HG03432 (cell line): Measurements from ENCODE around the gene KCNMA1.

ENCODE experiments used
- ATAC-seq: cut with Tn5 transposase; IDR thresholded peaks from one replicate; pipeline ENCODE4 v1.9.1; 2021; ENCODE audit warnings: mild to moderate bottlenecking, moderate library complexity; ENCODE audit not compliant: unreplicated experiment

KCNMA1 gene

DNA sequence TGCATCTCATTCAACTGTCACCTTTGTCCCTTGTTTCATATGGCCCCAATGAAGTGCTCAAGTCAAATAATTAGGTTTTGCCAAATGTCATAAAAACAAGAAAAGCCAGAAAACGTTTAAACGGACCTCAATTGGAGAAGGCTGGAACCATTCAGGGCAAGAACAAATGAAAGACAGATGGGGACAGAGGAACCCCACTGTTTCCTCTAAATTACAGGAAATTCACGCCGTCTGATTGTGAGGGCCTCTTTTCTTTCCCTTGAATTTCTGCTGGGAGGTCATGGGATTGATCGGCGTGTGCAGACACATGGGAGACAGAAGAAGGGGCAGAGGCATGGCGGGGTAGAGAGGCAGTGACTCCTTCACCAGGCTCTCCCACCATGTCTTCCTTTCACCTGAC lies 656.4 kb downstream of the KCNMA1 start:
- ATAC-seq: no peak

DNA sequence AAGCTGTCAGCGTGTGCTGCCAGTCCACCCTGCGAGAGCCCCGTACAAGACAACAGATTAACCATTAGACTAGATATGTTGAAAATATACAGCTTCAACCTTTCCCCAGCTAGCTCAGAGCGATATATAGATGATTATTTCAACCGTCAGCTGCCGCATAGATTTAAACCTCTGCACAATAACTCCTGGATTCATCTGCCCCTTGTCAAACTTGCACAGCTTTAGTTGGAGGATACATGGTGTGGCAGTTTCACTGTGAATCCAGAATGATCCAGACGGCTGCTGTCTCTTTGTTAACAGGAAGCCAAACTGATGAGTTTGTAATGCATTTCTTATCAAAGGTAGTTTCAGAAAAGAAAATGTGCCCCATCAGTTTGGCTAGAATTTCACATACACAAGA lies 659.7 kb downstream of the KCNMA1 start:
- no peak for ATAC-seq

DNA sequence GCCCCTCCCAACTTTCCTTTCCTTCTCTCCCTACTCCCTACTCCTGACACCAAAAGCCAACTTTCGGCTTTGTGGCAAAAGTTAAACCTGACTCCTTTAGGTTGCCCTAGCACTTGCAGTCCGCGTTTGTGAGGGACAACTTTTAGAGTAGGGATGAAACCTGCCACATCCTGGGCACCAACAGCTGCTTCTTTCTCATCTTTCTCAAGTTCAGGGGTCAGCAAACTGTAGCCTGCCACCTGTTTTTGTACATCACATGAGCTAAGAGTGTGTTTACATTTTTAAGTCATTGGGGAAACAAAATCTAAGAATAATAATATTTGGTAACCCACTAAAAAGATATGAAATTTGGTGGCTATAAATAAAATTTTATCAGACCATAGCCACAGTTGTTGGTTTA lies 660.6 kb downstream of the KCNMA1 start:
- no peak for ATAC-seq

DNA sequence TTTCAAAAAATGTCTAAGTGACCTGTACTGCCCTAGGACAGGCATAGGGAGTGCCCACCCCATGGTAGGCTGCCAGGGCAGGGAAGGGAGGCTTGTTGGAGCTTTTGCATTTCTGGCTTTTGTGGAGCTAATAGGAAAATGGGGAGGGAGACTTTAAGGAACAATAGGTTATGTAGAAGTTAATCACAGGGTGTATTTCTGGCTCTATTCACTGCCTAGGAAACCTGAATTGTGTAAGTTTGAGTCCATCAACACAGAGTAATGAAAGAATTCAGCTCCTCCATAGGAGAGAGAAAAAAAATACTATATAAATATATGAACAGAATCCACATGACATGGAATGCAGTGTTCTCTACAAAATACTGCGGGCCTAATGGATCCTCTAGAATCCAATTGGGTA lies 661.5 kb downstream of the KCNMA1 start:
- no peak for ATAC-seq

DNA sequence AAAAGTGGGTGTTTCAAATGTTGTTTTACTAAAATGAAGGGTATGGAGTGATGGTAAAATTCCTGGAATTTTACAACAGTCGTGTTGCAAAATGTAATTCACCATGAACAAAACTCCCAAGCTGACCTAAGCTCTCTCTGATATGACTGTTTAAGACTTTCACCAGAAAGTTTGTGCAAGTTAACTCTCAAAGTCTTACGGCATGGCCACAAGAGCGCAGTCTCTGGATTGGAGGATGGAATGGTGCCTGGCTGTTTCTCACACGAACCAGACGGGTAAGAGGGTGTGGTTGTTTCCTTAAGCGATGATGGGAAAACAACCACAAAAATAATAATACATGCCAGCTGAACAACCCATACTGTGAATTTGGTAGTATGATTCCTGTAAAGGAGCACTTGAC lies 662.5 kb downstream of the KCNMA1 start:
- no peak for ATAC-seq

DNA sequence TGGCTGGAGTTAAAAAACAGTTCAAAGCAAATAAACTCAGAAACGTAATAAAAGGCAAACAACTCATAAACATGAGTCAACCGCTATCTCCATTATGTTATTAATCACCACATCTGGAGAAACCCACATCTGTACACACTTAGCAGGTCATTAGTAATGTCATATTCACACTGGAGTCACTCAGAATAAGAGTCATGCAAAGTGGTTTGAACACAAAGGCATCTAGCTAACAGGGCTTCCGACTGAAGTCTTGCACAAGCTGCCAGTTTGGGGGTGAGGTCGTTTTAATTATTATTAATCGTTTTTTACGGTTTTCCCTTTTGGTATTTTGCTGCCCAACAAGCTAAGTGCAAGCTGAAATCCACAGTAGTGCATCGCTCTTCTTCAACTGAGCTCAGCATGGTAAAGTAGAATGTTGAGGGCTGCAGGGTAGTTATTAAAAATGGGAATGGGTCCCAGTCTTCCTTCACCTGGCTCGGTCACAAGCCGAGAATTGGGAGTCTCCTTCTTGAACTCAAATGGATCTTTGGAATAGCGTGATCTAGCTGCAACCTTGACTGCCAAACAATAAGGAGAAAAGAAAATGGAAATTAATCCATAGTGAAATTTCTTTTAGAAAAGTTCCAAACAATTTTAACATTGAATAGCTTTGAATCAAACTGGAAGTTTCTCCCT lies 663.5 kb downstream of the KCNMA1 start:
- ATAC-seq: no peak

DNA sequence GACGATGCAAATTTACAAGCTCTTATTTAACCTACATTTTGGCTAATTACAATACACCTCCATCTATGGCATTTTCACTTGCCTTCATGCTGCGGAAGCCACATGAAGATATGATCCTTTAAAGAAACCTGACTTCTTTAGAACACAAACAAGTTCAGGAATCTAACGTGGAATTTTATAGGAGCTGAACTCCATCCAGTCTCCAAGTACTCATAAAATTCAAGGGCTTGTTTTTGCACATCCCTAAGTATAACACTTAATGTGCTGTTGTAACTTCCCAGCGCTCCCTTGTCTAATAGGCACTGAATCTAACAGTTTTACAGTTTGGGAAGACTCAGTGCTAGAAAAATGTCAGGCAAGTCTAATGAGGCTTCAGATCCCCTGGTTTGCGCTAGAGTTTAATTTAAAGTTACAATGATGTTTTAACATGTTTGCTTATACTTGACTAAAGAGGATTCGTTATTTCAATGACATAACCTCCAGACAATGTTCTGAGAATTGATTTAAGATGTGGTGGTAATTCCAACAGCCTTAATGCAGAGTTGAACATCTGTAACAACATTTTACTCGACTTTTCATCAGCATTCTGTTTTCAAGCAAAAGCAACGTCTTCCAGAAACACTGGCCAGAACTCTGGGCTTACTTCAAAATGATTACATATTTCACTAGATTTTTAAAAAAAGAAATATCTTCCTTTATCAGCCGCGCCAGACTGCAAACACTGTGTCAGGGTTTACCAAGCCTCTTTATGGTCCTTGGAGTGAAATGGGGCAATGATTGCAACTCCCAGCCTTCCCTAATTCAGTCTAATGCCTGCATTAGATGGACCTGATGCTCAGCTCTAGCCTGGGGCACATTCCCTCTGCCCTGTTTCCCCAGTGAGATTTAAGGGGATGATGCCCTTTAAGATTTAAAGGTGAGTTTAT lies 664.3 kb downstream of the KCNMA1 start:
- no peak for ATAC-seq

DNA sequence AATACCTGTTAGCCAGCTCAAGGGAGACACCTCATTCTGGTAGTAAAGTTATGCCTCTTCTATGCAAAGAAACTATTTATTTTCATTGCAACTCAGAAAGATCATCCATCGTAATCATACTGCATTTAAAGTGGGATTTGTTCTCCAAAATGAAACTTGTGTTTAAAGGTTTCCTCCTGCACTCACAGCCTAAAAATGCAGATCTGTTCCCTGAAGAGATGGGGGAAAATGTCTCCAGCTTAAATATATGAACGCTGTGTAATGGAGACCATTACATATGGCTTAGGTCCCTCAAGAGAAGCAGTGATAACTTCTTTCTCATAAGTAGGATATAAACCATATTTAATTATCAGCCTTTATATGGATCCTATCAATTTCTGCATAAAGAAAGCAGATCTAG lies 665.1 kb downstream of the KCNMA1 start:
- no peak for ATAC-seq

DNA sequence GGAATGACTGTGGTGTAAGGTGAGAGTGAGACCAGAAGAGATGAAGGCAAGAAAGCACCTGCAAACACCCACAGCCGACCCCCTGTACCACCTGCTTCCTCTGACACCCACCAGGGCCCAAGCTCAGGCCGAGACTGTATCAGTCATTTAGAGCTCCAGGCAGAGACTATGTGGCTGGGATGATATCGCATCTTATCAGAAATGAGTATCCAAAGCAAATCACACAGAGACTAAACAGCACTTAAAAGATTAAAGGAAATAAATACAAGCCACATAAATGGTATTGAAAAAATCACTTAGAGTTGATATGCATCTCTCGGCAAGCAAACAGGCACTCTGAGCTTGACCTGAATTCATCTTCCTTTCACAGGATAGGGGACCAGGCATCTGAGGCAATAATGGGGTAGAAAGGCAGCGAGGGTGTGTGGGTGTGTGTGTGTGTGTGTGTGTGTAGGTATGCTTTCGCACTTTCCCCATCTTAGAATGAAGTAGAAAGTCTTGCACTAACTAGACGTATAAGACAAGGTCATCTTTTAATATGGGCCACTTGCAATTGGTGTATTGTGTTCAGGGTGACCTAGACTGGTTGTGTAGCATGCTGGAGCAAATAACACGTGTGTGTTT lies 665.9 kb downstream of the KCNMA1 start:
- no peak for ATAC-seq

DNA sequence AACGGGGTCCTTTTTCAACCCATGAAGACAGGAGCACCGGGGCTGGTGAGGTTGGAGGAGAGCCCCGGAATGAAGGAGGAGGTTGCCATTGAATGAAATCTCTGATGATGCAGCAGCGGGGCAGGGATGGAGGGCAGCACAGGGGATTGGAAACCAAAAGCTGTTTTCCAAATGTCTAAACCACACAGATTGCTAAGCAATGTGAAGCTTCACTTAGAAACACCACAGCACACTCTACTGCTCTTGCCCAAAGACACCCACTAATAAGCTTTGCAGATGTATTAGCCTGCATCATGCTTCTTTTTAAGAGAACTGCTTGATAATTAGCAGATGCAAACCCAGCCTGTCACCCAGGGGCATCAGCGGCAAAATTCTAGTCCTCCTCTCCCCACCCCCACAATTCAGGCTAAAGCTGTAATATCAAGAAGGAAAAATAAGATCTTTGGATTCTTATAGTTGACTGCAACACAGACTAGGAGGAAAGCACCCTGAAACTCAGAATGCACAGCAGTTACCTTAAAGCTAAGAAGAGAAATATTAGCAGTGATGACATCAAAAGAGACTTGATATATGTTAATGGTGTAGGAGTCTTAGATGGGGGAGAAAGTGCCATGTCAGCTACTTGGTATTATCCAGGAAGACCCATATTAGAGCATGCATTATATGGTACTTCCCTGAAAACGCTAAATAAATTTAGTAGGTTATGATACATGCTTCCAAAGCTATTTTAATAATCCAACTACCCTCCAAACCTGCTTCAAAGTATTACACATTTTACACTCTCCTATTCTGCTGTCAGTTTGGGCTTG lies 666.7 kb downstream of the KCNMA1 start:
- no peak for ATAC-seq

DNA sequence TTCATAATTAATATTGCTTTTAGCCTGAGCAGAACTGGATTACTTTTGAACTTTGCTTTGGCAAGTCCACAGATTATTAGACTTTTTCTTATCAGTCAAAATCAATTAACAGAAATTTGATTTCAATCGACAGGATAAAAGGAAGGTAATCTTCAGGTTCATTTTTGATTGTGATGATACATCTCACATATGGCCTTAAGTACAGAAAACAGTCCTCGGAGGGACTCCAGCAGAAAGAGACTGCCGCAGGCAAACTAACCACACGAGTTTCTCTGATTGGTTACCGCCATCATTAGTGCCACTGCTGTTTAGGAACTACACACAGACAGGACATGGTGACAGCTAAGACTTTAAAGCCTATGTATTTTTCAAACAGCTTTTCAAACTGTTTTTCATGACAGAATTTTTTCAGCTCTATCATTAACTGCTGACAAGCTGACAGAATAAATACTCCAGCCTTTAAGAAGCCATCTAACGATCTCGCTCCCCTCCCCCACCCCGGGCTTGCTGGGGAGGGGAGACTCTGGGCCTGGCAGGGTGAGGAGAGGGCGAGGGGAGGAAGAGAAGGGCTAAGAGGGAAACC lies 668.2 kb downstream of the KCNMA1 start:
- ATAC-seq: no peak

DNA sequence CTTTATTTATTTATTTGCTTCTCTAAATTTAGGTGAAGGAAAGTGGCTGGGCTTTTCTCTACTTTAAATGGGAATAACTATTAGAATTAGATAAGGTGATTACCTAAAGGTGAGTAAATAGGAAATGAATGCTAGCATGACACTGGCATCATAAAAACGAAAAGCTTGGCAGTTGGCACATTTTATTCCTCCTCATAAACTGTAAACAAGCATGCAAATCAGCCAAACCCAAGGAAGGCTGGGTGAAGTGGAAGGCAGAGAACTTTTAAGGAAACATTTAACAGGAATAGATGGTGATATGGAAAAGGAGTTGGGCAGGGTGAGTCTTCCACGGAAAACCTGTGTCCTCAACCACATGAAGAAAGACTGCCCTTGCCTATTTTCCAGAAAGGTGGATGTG lies 669.1 kb downstream of the KCNMA1 start:
- no peak for ATAC-seq

DNA sequence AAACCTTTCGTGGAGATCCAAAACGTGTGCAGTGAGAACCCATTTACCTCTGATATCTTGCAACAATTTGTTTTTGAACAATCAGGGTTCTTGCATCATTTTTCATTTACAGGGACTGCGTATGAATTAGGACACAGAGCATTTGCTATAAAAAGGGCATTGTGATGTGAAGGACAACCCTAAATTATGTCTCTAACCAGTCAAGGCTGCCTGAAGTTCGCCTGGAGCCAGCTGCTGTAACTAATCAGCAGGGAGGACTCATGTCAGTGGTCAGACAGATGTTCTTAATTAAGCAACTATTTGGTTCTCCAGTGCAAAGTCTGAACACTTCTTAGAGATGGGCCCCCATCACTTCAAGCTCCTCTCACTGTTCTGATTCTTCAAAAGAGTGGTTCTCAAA lies 674.8 kb downstream of the KCNMA1 start:
- ATAC-seq: no peak

DNA sequence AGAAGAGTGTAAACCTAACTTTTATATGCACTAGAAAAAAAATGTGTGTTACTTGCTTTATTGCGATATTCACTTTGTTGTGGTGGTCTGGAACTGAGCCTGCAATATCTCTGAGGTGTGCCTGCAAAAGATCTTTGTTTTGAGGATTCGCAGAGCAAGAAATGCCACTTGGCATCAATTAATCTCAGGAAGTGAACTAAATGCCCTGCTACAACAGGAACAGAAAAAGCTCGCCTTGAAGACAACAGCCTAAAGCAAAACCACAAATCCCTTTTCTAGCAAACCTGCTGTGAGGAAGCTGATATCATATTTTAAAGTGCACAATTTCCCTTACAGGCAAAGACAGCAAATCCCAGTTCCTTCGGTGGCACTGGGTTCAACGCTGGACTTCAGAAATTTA lies 675.8 kb downstream of the KCNMA1 start:
- ATAC-seq: no peak

DNA sequence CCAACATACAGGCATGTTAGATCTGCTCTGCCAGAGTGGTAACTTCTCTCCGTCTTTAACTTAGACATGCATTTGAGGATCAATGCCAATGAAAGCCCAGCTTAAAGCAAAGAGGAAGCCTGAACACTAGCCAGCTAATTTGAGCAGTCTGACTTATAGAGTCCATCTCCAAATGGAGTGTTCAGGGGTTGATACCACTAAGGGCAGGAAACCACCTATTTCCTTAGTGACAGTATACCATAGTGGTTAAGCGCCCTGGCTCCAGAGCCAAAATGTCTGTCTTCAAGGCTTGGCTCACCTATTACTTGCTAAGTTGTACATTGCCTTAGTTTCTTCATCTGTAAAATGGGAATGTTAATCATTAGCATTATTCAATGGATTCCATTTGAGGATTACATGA lies 678.5 kb downstream of the KCNMA1 start:
- ATAC-seq: no peak

DNA sequence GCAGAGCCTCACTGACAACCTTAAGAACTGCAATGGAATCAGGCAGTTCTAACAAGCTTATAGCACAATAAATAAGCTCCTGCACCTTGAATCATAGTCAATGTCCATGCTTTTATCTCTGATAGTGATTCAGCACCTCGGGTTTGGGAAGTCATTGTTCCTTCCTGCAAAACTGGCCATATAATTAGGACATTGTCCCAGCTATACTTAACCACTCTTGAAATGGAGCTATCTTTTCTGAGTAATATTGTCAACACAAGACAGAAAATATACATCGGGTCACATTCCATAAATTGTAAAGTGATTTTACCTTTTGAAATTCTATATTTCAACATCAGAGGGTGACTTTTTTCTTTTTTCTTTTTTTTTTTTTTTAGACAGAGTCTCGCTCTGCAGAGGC lies 682.8 kb downstream of the KCNMA1 start:
- ATAC-seq: no peak

DNA sequence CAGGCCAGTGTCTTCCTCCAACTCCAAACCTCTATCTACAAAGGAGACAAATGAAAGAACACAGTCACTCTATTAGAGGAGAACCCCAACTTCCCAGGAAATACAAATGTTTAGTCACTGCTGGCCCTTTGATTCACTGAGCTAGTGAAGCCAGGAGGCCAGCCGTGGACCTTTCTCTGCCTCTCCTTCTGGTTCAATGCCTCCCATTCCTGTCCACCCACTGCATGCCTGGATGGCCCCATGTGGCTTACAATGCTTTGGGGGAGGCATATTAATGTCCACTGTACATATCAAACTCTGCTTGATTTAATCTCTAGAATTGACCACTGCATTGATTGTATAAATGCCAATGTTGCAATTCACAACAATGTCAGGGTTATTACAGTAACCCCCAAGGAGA lies 687.3 kb downstream of the KCNMA1 start:
- no peak for ATAC-seq

DNA sequence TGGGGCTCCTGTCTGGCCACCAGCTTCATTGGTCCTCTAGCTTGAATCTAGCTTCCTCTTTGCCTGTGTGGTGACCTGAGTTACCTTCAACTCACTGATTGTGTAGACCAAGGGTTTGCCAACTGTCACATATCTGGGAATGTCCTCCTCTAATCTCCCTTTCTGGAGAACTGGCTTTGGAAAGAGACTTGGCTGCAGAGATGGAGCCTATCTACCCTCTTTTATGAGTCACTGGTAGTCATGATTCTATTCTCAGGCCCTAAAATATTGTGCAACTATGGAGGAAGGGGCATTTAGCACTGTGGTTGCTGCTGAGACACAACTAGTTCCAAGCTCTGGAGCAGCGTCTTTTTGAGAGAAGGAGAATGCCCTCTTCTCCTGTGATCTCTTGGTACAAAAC lies 691.3 kb downstream of the KCNMA1 start:
- ATAC-seq: no peak

DNA sequence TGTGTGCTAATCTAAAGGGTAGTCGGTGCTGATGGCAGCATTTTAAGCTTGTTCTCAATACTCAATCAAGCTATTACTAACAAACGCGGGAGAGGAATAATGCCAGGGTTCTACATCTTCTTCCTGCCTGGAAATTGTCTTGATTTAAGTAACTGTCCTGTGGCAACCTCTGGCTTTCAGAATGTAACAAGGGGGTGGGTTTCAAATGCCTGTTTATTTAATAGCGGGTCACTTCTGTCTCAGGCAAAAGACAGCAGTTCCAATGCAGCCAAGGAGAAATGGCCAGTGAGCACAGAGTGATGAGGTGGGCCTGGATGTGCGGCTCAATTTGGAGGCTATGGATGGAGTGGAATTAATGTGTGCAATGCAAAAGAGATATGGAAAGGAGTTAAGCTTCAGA lies 692.4 kb downstream of the KCNMA1 start:
- no peak for ATAC-seq

DNA sequence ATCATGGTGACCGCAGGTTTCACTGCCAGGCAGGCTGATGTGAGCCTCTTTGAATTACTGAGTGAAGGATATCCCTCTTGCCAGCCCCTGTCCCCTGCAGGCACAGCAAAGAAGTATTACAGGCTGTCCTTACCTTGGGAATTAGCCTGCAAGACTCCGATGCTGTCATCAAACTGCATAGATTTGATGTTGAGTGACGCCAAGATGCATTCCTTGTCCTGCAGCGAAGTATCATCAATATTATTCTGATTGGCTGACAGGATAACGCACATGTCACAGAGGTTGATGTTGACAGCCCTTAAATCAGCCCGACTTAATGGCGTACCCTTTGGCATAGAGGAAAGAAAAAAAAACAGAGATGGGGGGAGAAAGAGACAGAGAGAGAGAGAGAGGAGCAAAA lies 693.0 kb downstream of the KCNMA1 start:
- ATAC-seq: no peak
